B cell (primary cell): ENCODE data around the gene CEP128. TPM values are rescaled to one million over a fixed set of nuclear protein-coding genes. Genes with fewer than 3 reads are reported as not detected.

Experiments
- ATAC-seq: fragments of 200-7000 bp; cut with Tn5 transposase; one replicate; pipeline ENCODE4 v1.10.0; 2021; ENCODE audit warnings: low read depth, mild to moderate bottlenecking, moderate number of reproducible peaks, moderate library complexity
- CTCF ChIA-PET: fragments of 350-600 bp; sonication (Branson Sonifier 250); formaldehyde crosslinking; loops from one replicate; lab custom pipeline; 2021; ENCODE audit warnings: antibody characterized with exemption, inconsistent platforms; lab: Charles Lee
- POLR2A ChIA-PET: fragments of 350-600 bp; sonication (Branson Sonifier 250); formaldehyde crosslinking; loops from one replicate; lab custom pipeline; 2021; ENCODE audit warnings: antibody characterized with exemption; lab: Charles Lee
- DNase-seq: peaks from one replicate; pipeline ENCODE4 v3.0.0; 2013
- H2AFZ ChIP-seq: 2 replicates; pipeline ENCODE4 v1.6.1; 2012; ENCODE audit warnings: mild to moderate bottlenecking, low read depth, low read length; ENCODE audit not compliant: insufficient read depth, poor library complexity, severe bottlenecking
- H3K27ac ChIP-seq, 2 donors: 1 replicate in 1 of 2; 2 replicates in 1 of 2; pipeline ENCODE4 v1.5.1; 2012 to 2013; ENCODE audit warnings: low read length in 2 of 2, mild to moderate bottlenecking in 2 of 2, moderate library complexity in 1 of 2
- H3K27me3 ChIP-seq, 4 experiments: fragments of 200-600 bp in 1 of 4; sonication (generic) in 1 of 4; replicated peaks in 1 of 4; 1 replicate in 2 of 4; 2 replicates in 2 of 4; pipeline versions ENCODE4 v1.6.1 to v1.7.0; 2013 to 2016; ENCODE audit warnings: low read length in 3 of 4, mild to moderate bottlenecking in 2 of 4, mixed read lengths in 1 of 4, moderate library complexity in 1 of 4; ENCODE audit not compliant: insufficient read depth in 4 of 4, control insufficient read depth in 3 of 4; ENCODE audit errors: control extremely low read depth in 1 of 4
- H3K36me3 ChIP-seq, 2 experiments: replicated peaks in 1 of 2; 1 replicate in 1 of 2; 2 replicates in 1 of 2; pipeline versions ENCODE4 v1.6.1 to v1.7.1; 2013; ENCODE audit warnings: low read length in 1 of 2; ENCODE audit not compliant: insufficient read depth in 2 of 2, control insufficient read depth in 1 of 2; ENCODE audit errors: control extremely low read depth in 1 of 2, extremely low read depth in 1 of 2
- H3K4me1 ChIP-seq, 2 donors: fragments of 200-600 bp in 1 of 2; sonication (generic) in 1 of 2; 1 replicate in 1 of 2; 2 replicates in 1 of 2; pipeline versions ENCODE4 v1.5.1 to v1.6.1; 2013 to 2017; ENCODE audit warnings: low read length in 2 of 2; ENCODE audit not compliant: control insufficient read depth in 2 of 2, insufficient read depth in 2 of 2
- H3K4me2 ChIP-seq: replicated peaks from 2 replicates; pipeline ENCODE3; 2012; ENCODE audit warnings: mild to moderate bottlenecking, low read depth, low read length; ENCODE audit not compliant: poor library complexity, severe bottlenecking
- H3K4me3 ChIP-seq, 5 experiments: fragments of 200-600 bp in 1 of 5; sonication (generic) in 1 of 5; 1 replicate in 3 of 5; 2 replicates in 2 of 5; pipeline versions ENCODE4 v1.5.1 to v1.7.0; 2011 to 2016; ENCODE audit warnings: low read length in 4 of 5, mild to moderate bottlenecking in 4 of 5, low read depth in 2 of 5, control low read depth in 1 of 5, moderate library complexity in 1 of 5; ENCODE audit not compliant: insufficient read depth in 1 of 5; ENCODE audit errors: control extremely low read depth in 1 of 5, extremely low read depth in 1 of 5
- H3K79me2 ChIP-seq: fragments of 200-600 bp; sonication (generic); one replicate; pipeline ENCODE4 v1.6.0; 2016; ENCODE audit warnings: low read length; ENCODE audit not compliant: control insufficient read depth, insufficient read depth
- H3K9ac ChIP-seq: fragments of 200-600 bp; sonication (generic); 2 replicates; pipeline ENCODE4 v1.6.1; 2017; ENCODE audit warnings: mild to moderate bottlenecking, low read length, moderate library complexity
- H3K9me3 ChIP-seq, 3 donors: one replicate each; pipeline versions ENCODE4 v1.6.1 to v1.7.1; 2013; ENCODE audit warnings: low read length in 2 of 3; ENCODE audit not compliant: control insufficient read depth in 2 of 3, insufficient read depth in 1 of 3; ENCODE audit errors: control extremely low read depth in 1 of 3
- H4K20me1 ChIP-seq: 2 replicates; pipeline ENCODE4 v1.6.0; 2012; ENCODE audit warnings: mild to moderate bottlenecking, low read length; ENCODE audit not compliant: insufficient read depth, control insufficient read depth, poor library complexity, severe bottlenecking
- H3K27ac Mint-ChIP-seq: one replicate; pipeline ENCODE4 v1.8.0; 2021; ENCODE audit warnings: mixed read lengths
- H3K27me3 Mint-ChIP-seq: one replicate; pipeline ENCODE4 v1.8.0; 2021; ENCODE audit warnings: mixed read lengths
- H3K4me1 Mint-ChIP-seq: one replicate; pipeline ENCODE4 v1.8.0; 2021; ENCODE audit warnings: mixed read lengths
- H3K4me3 Mint-ChIP-seq: one replicate; pipeline ENCODE4 v1.8.0; 2021; ENCODE audit warnings: mixed read lengths
- H3K9me3 Mint-ChIP-seq: one replicate; pipeline ENCODE4 v1.8.0; 2022; ENCODE audit warnings: mixed read lengths; ENCODE audit not compliant: insufficient read depth
- CTCF ChIP-seq: fragments of 200-600 bp; IDR thresholded peaks from one replicate; pipeline ENCODE4 v1.8.0; 2022; ENCODE audit warnings: antibody characterized with exemption, mild to moderate bottlenecking
- EZH2 ChIP-seq: IDR thresholded peaks from 2 replicates; pipeline ENCODE4 v1.6.1; 2012; ENCODE audit warnings: borderline replicate concordance, low read depth, mild to moderate bottlenecking, moderate library complexity, low read length; ENCODE audit not compliant: insufficient read depth, poor library complexity, severe bottlenecking
- WGBS: methylation state at CpG from one replicate; pipeline ENCODE4 v1.1.5; 2013; ENCODE audit warnings: missing lambda C conversion rate; ENCODE audit not compliant: insufficient coverage; 5-methylcytosine and 5-hydroxymethylcytosine counted together
- intact Hi-C: fragments of 100-400 bp; cut with micrococcal nuclease; formaldehyde crosslinking; loops from one replicate; pipeline ENCODE4 v1.10.0; 2022
- polyA plus RNA-seq: library from polyadenylated mRNA; depleted of rRNA; stranded (reverse); fragments of >200 nt; gene quantifications from 2 replicates; pipeline ENCODE4 v1.2.3, GENCODE V29; 2012
- total RNA-seq, 2 donors: library from RNA; stranded (reverse); fragments of 120-200 nt in 1 of 2; gene quantifications; 1 replicate in 1 of 2; 2 replicates in 1 of 2; pipeline versions ENCODE4 v1.2.3 to v1.2.4, GENCODE V29; 2013 to 2022

The CEP128 gene
- total and polyA plus RNA-seq, 2 donors (not counting 1 experiment from before 2014, with no cell fraction given), result 1.1 to 31.6 TPM

DNA sequence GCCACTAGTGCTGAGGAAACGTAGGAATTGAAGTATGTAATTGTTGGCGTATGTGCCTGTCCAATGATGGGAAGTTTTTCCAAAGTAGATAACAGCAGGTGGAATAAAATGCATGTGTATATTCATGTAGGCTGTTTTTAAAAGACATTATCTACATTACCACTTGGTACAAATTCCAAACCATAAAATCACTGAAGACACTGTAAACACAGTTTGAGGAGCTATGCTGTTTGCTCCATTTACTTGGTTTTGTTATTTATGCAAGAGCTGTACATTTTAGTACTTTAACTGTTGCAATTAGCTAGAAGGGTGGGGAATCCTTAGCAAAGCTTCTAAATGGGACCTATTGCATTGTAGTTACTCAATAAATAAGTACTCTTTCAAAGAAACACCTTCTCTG, 455.8 kb downstream of the CEP128 start:
- no peaks in the 10 kb centered on the region for H3K9me3 Mint-ChIP-seq
- H3K4me1 ChIP-seq, result no peaks in the 10 kb centered on the region
- no peak overlapping the region for H3K4me3 Mint-ChIP-seq
- no peaks in the 10 kb centered on the region for H3K36me3 ChIP-seq
- no peaks in the 10 kb centered on the region for H4K20me1 ChIP-seq
- ChIA-PET POLR2A (no interaction called here), CTCF (no interaction called here)
- H3K9ac ChIP-seq, result no peak overlapping the region
- no peak overlapping the region for H3K4me3 ChIP-seq
- H3K27ac ChIP-seq, result no peak overlapping the region
- H3K27me3 ChIP-seq, result no peaks in the 10 kb centered on the region
- TF ChIP-seq CTCF (no peak), EZH2 (no peak)
- H3K27me3 Mint-ChIP-seq, result no peaks in the 10 kb centered on the region
- 100% methylated on average over 1 of the region's 2 CpGs for WGBS
- no peaks in the 10 kb centered on the region for H3K79me2 ChIP-seq
- intact Hi-C loops, result no loop called here
- no peaks in the 10 kb centered on the region for H3K4me1 Mint-ChIP-seq
- no peak overlapping the region for H3K27ac Mint-ChIP-seq
- DNase-seq, result no peak
- H3K4me2 ChIP-seq, result no peak overlapping the region
- H3K9me3 ChIP-seq, result no peaks in the 10 kb centered on the region
- no peak for ATAC-seq
- H2AFZ ChIP-seq, result no peak overlapping the region

- TF ChIP-seq EZH2, result no peak
- TF ChIP-seq CTCF, result no peak
- Histone ChIP-seq H3K36me3 (no peaks in the 10 kb centered on the region), H3K9me3 (peaks cover 0 to 3% (median 0%) of the 10 kb centered on the region in 3 donors), H4K20me1 (no peaks in the 10 kb centered on the region), H3K27me3 (no peaks in the 10 kb centered on the region), H3K79me2 (no peaks in the 10 kb centered on the region), H3K27ac (no peak overlapping the region), H3K4me3 (no peak overlapping the region), H3K9ac (no peak overlapping the region), H3K4me1 (no peaks in the 10 kb centered on the region), H3K4me2 (no peak overlapping the region), H2AFZ (no peak overlapping the region)
- WGBS, result no CpG with 5 or more reads among the region's 2 CpGs
- ATAC-seq, result no peak
- ChIA-PET CTCF (no interaction called here), POLR2A (no interaction called here)
- intact Hi-C loops, result no loop called here
- Mint-ChIP-seq H3K27ac (no peak overlapping the region), H3K9me3 (no peaks in the 10 kb centered on the region), H3K4me3 (no peak overlapping the region), H3K27me3 (no peaks in the 10 kb centered on the region), H3K4me1 (no peaks in the 10 kb centered on the region)
- DNase-seq, result no peak
Measured at GRCh38 chr14:80483331-80483730, 458.2 kb downstream of the CEP128 start.
